GM19395 (cell line): Measurements from ENCODE around the gene SPCS2.

ENCODE experiments used
- ATAC-seq: cut with Tn5 transposase; IDR thresholded peaks from one replicate; pipeline ENCODE4 v1.9.1; 2021; ENCODE audit warnings: mild to moderate bottlenecking, moderate library complexity; ENCODE audit not compliant: unreplicated experiment

SPCS2 gene

DNA sequence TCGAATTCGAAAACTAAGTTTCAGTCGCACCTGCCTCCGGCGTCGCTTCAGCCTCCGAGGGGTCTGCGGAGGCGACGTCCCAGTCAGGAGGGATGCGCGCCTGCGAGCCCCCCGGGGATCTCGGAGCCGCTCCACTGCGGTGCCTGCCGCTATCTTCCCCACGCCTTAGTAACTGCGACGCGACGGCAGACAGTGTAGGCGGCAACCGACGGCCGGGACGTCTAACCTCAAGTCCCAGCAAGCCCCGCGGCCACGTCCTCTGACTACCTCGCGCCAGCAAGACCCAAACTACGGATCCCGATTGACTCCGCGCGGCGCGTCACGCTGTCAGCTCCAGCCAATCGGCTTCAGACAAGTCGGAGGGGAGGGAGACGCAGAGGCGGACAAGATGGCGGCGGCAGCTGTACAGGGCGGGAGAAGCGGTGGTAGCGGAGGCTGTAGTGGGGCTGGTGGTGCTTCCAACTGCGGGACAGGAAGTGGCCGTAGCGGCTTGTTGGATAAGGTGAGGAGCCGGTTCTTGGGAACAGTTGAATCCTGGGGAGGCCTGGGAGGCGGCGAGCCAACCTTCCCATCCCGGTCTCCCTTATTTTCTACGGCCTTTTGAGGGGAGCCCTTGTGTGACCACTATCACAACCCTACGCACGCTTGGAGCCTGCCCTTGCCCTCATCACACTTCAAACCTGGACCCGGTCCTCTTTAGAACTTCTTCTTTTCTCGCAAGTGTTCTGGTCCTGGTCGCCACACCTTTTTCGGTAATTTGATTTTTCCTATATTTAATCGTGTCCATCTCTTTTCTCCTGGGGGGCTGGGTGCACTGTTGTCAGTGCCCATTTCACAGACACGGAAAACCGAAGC lies at the start of gene SPCS2, which contains the start of gene XRRA1:
Gene SPCS2 (plus strand): TSS at position 369 of the 855 bp plus-strand sequence. CDS start 20 bp downstream, at position 389.
Gene XRRA1 (minus strand): TSS at position 194 of the 855 bp plus-strand sequence. CDS start 8,213 bp downstream, outside the sequence.
- peak; percentile 86 for ATAC-seq

- ATAC-seq = no peak
These were observed 46.7 kb upstream of the SPCS2 start for GRCh38 chr11:74902342-74902741.

- no peak for ATAC-seq
These were observed 43.7 kb upstream of the SPCS2 start for GRCh38 chr11:74905326-74905725.

DNA sequence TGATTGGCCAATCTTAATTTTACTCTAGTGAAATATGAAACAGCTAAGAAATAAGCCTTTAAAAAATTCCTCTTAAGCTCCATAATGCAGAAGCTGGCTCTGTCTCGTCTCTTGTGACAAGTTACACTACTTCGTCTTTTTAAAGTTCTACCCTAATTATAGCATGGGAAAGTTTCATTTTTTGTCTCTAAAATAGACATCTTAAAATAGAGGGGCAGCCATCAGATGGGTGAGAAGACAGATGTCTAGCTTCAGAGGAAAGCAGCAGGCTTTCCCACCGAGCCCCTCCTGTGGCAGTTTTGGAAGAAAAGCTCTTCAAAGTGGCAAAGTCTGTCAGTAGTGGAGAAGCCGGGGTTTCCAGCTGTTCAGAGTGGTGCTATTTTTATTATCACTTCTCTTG lies 39.7 kb upstream of the SPCS2 start:
- ATAC-seq = no peak

- no peak for ATAC-seq
These were observed 39.3 kb upstream of the SPCS2 start for GRCh38 chr11:74909812-74910211.

GRCh38 chr11:74923125-74923524 lies 25.9 kb upstream of the SPCS2 start:
- ATAC-seq = no peak

- no peak for ATAC-seq
These were observed 23.8 kb upstream of the SPCS2 start for GRCh38 chr11:74925281-74925680.

GRCh38 chr11:74926304-74927030 lies 22.6 kb upstream of the SPCS2 start:
- ATAC-seq = no peak

DNA sequence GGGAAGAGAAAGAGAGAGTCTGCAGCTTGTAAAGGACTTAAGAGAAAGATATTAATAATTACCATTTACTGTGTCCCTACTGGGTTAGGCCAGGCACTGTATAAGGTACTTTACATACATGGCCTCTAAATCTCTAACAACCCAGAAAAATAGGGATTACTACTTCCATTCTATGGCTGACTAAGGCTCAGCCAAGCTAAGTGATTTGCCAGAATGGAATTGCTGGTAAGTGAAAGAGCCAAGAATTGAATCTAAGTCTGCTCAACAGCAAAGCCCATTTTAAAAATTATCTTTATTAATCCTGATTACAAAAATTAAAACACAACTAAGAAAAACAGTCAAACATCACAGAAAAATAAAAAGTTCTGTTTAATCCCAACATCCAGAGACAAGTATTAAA lies 21.6 kb upstream of the SPCS2 start:
- ATAC-seq = no peak

DNA sequence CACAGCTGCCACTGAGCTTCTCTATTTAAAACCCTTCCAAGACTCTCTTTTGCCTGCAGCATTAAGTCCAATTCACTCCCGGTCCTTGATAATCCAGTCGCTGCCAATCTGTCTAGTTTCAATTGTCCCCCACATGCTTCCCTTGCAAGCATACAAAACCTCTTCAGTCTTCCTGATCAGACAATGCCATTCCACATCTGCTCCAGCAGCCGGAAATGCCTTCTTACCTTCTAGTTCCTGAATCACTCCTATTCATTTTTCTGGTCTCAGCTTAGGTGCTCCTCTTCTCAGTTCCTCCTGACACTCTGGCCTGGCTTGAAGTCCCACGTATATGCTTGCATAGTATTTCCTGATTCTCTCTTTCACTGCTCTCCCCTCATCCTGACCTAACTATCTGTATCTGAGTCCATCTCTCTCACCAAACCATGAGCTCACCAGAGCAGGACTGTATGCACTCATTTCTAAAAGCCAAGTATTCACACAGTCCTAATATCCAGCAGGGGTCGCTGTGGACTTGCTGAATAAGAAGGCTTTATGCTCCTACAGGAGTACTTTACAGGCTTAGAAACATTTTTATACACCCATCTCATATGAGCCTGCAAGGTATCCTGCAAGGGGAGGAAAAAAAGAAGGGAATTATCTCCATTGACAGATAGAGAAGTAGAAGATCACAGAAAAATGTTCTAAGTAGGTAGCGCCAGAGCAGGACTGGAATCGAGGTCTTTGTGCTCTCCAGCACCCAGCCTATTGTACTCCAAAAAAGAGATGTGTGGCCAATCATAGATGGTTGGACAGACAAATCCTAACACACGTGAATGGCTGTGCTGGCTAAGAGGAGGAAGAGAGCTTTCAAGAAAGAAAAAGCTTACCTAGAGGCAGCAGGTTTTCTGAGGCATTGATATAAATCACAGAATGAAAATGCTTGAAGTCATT lies 19.4 kb upstream of the SPCS2 start:
- peak; percentile 71 for ATAC-seq

DNA sequence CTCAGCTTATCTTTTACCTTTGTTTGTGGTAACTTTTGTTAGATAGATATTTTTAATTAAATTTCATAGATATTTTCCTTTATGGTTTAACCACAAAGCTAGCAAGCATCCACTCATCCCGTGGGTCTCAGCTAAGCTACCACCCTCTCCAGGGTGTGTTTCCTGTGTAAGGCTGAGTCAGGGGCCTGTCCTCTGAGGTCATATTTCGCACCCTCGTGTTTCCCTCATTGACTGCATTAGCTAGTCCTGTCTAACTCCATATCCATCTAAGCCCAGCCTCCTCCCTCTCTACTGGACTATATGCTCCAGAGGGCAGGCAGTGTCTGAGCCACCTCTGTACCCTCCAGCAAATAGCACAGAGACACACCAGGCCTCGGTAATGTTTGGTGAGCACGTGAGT lies 16.9 kb upstream of the SPCS2 start:
- no peak for ATAC-seq

DNA sequence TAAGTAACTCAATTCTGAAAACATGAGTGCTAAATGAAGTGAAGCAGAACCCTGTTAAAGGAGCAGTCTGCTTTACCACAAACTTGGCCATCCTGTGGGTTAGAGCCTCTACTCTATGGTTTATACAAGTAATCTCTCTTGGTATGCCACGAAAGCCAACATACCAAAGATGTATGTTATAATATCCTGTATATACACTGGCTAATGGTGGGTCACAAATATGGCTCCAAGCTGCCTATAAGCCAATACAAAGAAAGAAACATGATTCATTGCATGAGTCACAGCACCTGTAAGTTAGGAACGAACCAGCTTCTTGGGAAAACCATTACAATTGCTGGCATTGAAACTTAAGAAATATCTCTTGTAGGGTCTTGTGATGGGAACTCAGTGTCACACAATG lies 16.3 kb upstream of the SPCS2 start:
- no peak for ATAC-seq

GRCh38 chr11:74933765-74934164 lies 15.3 kb upstream of the SPCS2 start:
- ATAC-seq = no peak

GRCh38 chr11:74935285-74935684 lies 13.8 kb upstream of the SPCS2 start:
- no peak for ATAC-seq

- no peak for ATAC-seq
These were observed 13.0 kb upstream of the SPCS2 start for GRCh38 chr11:74936087-74936486.

DNA sequence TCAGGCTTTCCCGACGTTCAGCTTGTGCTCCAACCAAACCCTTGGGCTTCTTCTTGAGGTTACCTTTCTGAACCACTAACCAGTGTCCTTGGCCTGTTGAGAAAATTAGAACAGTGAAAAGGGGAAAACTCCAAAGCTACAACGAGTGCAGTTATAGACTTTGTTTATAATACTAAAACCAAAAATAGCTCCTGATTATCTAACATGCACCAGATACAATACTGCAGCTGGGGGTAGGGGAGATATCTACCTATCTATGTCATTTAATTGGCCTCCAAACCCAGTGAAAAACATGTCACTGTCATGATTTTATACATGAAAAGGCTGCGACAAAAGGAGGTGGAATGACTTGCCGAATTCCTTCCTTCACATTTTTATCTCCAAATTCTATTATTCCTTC lies 12.1 kb upstream of the SPCS2 start:
- no peak for ATAC-seq

- no peak for ATAC-seq
These were observed 11.2 kb upstream of the SPCS2 start for GRCh38 chr11:74937696-74938475.

GRCh38 chr11:74941492-74941891 lies 7.6 kb upstream of the SPCS2 start:
- no peak for ATAC-seq

- ATAC-seq = no peak
These were observed 6.8 kb upstream of the SPCS2 start for GRCh38 chr11:74942073-74942759.

DNA sequence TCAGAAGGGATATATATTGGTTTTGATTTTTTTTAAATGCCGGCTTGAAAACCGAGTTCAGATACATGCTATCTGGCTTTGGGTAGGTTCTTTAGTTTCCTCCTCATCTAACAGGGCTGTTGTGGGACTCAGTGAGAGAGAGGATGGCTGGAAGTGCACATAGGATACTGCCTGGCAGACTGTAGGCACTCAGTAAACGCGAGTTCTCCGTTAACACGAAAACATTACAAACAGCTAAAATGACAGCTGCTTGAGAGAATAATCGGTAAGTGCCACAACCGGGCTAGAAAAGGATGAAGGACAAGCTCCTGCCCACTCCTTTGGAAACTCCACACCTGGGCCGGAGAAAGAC lies 544 bp upstream of the SPCS2 start:
- ATAC-seq = peak; percentile 26
